Activated CD8-positive, alpha-beta memory T cell treated with anti-CD3 and anti-CD28 coated beads, Interleukin-2, amount 50 U/mL, for 1 hour (primary cell): Measurements from ENCODE around the gene CARMIL3.
A peak's percentile ranks its signal among the peaks of the same experiment; 100 is the strongest.
"Not testable (repeated sequence)": the region's sequence is repeated elsewhere in the genome, so short reads cannot be mapped to it uniquely, and the experiment has no call there.

Experiments used
- DNase-seq: peaks from one replicate; pipeline ENCODE4 v3.0.0-alpha.2; 2020; ENCODE audit errors: extremely low read depth

Gene CARMIL3

GRCh38 chr14:24051789-24052655 lies at the start of gene CARMIL3:
CARMIL3 (plus strand) TSS chr14:24052009; CDS start chr14:24052154, 145 bp downstream.
- no peak for DNase-seq

- DNase-seq, result not testable (repeated sequence)
Observed at GRCh38 chr14:24006471-24006816, 45.4 kb upstream of the CARMIL3 start.

GRCh38 chr14:24006817-24007652 lies 44.8 kb upstream of the CARMIL3 start:
- not testable (repeated sequence) for DNase-seq

GRCh38 chr14:24011051-24011450 lies 40.8 kb upstream of the CARMIL3 start:
- no peak for DNase-seq

- DNase-seq, result not testable (repeated sequence)
Observed at GRCh38 chr14:24012726-24013273, 39.0 kb upstream of the CARMIL3 start.

- peak; percentile 28 for DNase-seq
Observed at GRCh38 chr14:24013654-24014514, 37.9 kb upstream of the CARMIL3 start.

GRCh38 chr14:24015745-24016144 lies 36.1 kb upstream of the CARMIL3 start:
- DNase-seq, result not testable (repeated sequence)

GRCh38 chr14:24018978-24019377 lies 32.8 kb upstream of the CARMIL3 start:
- not testable (repeated sequence) for DNase-seq

GRCh38 chr14:24019944-24020343 lies 31.9 kb upstream of the CARMIL3 start:
- not testable (repeated sequence) for DNase-seq

- not testable (repeated sequence) for DNase-seq
Observed at GRCh38 chr14:24020520-24020919, 31.3 kb upstream of the CARMIL3 start.

GRCh38 chr14:24024939-24025418 lies 26.8 kb upstream of the CARMIL3 start:
- not testable (repeated sequence) for DNase-seq

- not testable (repeated sequence) for DNase-seq
Observed at GRCh38 chr14:24029687-24030086, 22.1 kb upstream of the CARMIL3 start.

GRCh38 chr14:24031331-24031730 lies 20.5 kb upstream of the CARMIL3 start:
- not testable (repeated sequence) for DNase-seq

- no peak for DNase-seq
Observed at GRCh38 chr14:24032727-24033418, 18.9 kb upstream of the CARMIL3 start.

- not testable (repeated sequence) for DNase-seq
Observed at GRCh38 chr14:24035769-24036168, 16.0 kb upstream of the CARMIL3 start.

- peak; percentile 21 for DNase-seq
Observed at GRCh38 chr14:24036169-24036962, 15.4 kb upstream of the CARMIL3 start.

- DNase-seq, result not testable (repeated sequence)
Observed at GRCh38 chr14:24036963-24037657, 14.7 kb upstream of the CARMIL3 start.

GRCh38 chr14:24037658-24038037 lies 14.2 kb upstream of the CARMIL3 start:
- no peak for DNase-seq

- no peak for DNase-seq
Observed at GRCh38 chr14:24038686-24039085, 13.1 kb upstream of the CARMIL3 start.
